ENCODE measurements around the gene PDS5A. TPM values are rescaled to one million over a fixed set of nuclear protein-coding genes. Genes with fewer than 3 reads are reported as not detected.

The PDS5A gene
- total and polyA plus RNA-seq, 9 of the 15 experiments (the other 6 are each of a cell fraction or from before 2014, with no cell fraction given), result 16.4 to 85.4 (median 70.0) TPM

DNA sequence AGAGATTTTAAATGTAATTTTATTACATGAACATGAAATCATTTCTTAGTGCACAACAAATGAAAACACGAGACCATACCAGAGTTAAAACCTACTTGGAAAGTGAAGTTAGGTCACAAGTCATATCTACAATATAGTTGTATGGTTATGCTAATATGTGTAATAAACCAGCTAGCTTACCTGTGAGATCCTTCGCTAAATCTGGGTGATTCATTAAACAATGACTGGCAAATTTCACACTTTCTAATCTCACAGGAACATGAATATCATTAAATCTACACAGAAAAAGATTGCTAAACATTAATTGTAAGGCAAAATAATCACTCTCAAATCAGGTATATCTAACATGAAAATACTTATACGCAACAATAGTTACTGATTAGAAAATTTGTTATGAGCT, 67.6 kb downstream of the PDS5A start:
- ChIA-PET CTCF (ENCODE audit: low intra/inter-chr PET ratio) (no interaction called here), POLR2A (interaction anchor here (0.7 kb wide), 1 partner anchor 21 kb away, joined by 3 read pairs; no protein-coding TSS in a partner anchor)
- FAIRE-seq (no peak), ATAC-seq (no peak), DNase-seq (ENCODE audit: extremely low read depth in 1 of 4, low spot score in 3 of 4) (no peak)
- Histone ChIP-seq H2AFZ (ENCODE audit: low read depth, low read length) (no peak overlapping the region), H3K27me3 (ENCODE audit: control insufficient read depth in 2 of 2, insufficient read depth in 2 of 2, low read length in 2 of 2) (no peaks in the 10 kb centered on the region), H3K27ac (ENCODE audit: extremely low read depth, low read depth, low read length) (no peak overlapping the region), H3K9me1 (ENCODE audit: control insufficient read depth, insufficient read depth, low read length) (no peaks in the 10 kb centered on the region), H3K9me3 (replicated peaks; ENCODE audit: control insufficient read depth, insufficient read depth, low read depth, low read length) (no peaks in the 10 kb centered on the region), H4K20me1 (replicated peaks; ENCODE audit: control insufficient read depth, insufficient read depth, low read length) (no peaks in the 10 kb centered on the region), H3K36me3 (ENCODE audit: control insufficient read depth, insufficient read depth, low read length) (peaks cover 69% of the 10 kb centered on the region), H3K4me3 (no peak overlapping the region), H3K9ac (ENCODE audit: insufficient read depth in 1 of 2, low read depth in 2 of 2, low read length in 2 of 2) (no peak overlapping the region), H3K4me1 (replicated peaks in 1 of 2; ENCODE audit: control insufficient read depth in 2 of 2, insufficient read depth in 2 of 2, low read length in 2 of 2) (no peaks in the 10 kb centered on the region), H3K79me2 (ENCODE audit: control insufficient read depth, insufficient read depth, low read length) (no peaks in the 10 kb centered on the region), H3K4me2 (ENCODE audit: insufficient read depth, low read length) (no peak overlapping the region)
- in situ Hi-C loops (cut with MboI) (no loop called here), intact Hi-C loops (cut with micrococcal nuclease) (no loop called here)
- no peak for TF ChIP-seq NR2C1 (IDR thresholded peaks at IDR 0.05)
- TF ChIP-seq NR2C1 (tag; IDR thresholded peaks at IDR 0.05), result no peak
- no peak for TF ChIP-seq FOS (IDR thresholded peaks at IDR 0.05; ENCODE audit: extremely low read depth, insufficient read length)
- no peak for TF ChIP-seq ZNF695 (CRISPR knock-in tag; IDR thresholded peaks at IDR 0.05)
- peak; percentile 63 for TF ChIP-seq ZNF316 (IDR thresholded peaks at IDR 0.05)
- no peak for TF ChIP-seq POLR3A (IDR thresholded peaks at IDR 0.05; ENCODE audit: borderline replicate concordance, extremely low read depth, insufficient read depth, insufficient read length)
- TF ChIP-seq ZNF311 (CRISPR knock-in tag; IDR thresholded peaks at IDR 0.05), result no peak
- TF ChIP-seq MCM3 (IDR thresholded peaks at IDR 0.05), result no peak
- TF ChIP-seq, protein P1, sequence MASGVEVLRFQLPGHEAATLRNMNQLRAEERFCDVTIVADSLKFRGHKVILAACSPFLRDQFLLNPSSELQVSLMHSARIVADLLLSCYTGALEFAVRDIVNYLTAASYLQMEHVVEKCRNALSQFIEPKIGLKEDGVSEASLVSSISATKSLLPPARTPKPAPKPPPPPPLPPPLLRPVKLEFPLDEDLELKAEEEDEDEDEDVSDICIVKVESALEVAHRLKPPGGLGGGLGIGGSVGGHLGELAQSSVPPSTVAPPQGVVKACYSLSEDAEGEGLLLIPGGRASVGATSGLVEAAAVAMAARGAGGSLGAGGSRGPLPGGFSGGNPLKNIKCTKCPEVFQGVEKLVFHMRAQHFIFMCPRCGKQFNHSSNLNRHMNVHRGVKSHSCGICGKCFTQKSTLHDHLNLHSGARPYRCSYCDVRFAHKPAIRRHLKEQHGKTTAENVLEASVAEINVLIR (CRISPR knock-in tag; IDR thresholded peaks at IDR 0.05), result no peak
- no peak for TF ChIP-seq ZNF644 (tag; IDR thresholded peaks at IDR 0.05; ENCODE audit: low read depth)
- no TSS peak for BruUV-seq (replicated peaks)
- 83% methylated on average over 3 of the region's 3 CpGs for WGBS (ENCODE audit: insufficient coverage, low coverage, missing lambda C conversion rate)

All from K562 (cell line).